Measurements from ENCODE around the gene SAMD4A.

Gene SAMD4A

DNA sequence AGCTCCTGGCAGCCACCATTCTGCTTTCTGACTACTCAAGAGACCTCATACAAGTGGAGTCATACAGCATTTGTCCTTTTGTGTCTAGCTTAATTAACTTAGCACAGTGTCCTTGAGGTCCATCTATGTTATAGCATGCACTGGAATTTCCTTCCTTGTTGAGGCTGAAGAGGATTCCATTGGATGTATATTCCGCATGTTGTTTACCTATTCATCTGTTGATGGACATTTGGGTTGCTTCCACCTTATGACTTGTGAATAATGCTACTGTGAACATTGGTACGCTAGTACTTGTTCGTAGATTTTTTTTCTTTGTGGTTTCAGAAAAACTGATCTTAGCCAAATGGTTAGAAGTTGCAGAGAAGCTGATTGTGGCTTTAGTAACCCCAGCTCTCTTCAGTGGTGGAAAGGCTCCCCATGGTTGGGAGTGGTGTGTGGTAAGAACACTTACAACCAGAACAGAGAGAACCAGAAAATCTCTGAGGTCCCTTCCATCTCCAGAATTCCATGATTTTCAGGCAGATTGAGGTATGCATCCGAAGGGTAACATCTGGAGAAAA, 118.4 kb downstream of the SAMD4A start:
- DNase-seq (ENCODE audit: low spot score), result no peak

DNA sequence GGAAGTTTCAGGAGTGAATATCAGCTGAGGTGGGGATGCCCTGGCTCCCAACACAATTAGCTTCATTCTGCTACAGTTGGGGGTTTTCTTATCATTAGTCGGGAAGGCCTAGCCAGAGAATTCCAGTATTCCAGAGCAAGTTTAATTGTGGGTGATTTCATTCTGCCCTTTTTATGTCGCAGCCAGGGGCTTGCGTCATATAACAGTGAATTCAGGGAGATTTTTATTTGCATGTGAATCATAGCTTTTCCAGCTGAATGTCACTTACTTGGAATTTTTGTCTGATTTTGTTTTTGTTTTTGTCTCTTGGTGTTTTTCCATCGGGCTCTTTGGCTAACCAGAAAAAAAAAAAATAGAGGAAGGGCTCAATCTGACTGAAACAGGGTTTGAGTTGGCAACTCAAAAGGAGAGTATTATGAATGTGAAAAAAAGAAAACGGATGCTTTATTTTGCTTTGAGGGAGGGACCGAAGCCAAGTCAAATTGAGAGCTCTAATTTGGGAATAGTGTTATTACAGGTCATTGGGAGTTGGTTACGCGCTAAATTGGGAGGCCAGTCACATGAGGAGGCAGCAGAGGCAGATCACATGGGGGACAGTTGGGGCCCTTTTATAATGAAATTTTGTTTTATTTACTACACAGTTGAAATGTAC, 119.4 kb downstream of the SAMD4A start:
- DNase-seq (ENCODE audit: low spot score), result peak; percentile 54

DNA sequence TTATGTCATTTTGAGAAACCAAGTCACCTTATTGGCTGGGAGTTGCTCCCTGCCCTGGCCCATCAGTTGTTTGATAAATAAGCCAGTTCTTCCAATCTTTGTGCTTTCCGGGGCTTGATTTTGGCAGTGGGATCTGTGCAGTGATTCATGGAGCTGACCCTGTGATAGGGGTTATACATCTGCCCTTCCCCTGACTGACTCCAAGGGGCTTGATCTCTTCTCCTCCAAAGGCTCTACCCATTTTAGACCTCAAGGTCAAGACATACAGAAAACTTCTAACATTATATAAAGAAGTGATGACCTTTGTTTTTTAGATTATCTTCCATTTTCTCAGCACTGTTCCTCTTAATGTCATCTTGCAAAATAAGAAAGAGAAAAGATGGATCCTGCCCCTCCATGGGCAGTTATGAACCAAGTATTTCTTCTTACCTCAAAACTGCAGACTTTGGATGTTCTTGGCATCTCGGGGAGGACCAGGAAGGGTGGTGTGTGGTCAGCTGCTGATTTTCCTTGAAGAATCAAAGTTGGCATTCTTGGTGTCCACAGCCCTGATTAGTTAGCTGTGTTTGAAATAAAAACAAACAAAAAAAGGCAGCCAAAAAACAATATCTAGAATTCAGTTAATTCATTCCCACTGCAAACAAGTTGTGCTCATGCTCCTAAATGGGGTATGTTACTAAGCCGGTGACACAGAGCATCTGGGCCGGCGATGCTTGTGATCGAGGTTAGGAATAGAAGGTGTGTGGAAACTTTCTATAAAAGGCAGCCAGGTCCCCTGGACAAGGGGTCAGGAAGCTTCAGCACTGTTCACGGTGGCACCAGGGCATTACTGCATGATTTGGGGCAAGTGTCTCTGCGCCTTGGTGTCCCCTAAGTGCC, 120.2 kb downstream of the SAMD4A start:
- no peak for DNase-seq (ENCODE audit: low spot score)

GRCh38 chr14:54687750-54688119, 120.8 kb downstream of the SAMD4A start:
- no peak for DNase-seq (ENCODE audit: low spot score)

DNA sequence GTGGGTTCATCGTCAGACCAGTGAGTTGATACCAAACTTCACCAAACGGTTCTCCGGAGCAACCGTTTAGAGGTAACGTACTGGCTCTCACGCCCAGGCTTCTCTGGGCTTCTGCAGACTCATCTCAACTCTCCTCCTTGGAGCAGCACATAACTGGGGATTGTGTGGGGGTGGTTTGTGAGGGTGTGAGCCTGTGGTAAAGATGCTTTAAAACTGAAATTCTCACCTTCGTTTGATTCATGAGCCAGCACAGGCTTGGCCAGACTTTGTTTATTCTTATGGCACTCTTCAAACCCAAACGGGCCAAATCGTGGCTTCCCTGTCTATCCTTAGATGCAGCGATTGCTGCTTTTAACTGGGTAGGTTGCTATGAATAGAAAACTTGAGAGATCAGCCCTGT, 121.3 kb downstream of the SAMD4A start:
- no peak for DNase-seq (ENCODE audit: low spot score)

GRCh38 chr14:54689928-54690327, 123.0 kb downstream of the SAMD4A start:
- no peak for DNase-seq (ENCODE audit: low spot score)

- DNase-seq (ENCODE audit: low spot score), result no peak
Observed at GRCh38 chr14:54690887-54691286, 124.0 kb downstream of the SAMD4A start.

- DNase-seq (ENCODE audit: low spot score), result peak; percentile 54
Observed at GRCh38 chr14:54691525-54692283, 124.8 kb downstream of the SAMD4A start.

- DNase-seq (ENCODE audit: low spot score), result no peak
Observed at GRCh38 chr14:54692284-54692772, 125.4 kb downstream of the SAMD4A start.

DNA sequence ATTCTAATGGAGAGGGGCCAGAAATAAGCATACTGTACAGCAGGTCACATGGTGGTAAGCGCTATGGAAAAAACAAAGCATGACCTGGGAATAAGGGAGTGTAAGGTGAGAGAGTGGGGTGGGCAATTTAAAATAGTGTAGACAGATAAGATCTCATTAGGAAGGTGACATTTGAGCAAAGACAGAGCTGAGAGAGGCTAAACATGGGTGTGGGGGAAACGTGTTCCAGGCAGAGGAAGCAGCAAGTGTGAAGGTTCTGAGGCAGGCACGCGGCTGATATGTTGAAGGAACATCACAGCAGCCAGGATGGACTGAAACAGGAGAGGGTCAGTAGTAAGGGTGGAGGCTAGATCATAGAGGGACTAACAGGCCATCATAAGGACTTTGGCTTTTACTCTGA, 126.8 kb downstream of the SAMD4A start:
- no peak for DNase-seq (ENCODE audit: low spot score)

GRCh38 chr14:54695196-54695595, 128.3 kb downstream of the SAMD4A start:
- no peak for DNase-seq (ENCODE audit: low spot score)

DNA sequence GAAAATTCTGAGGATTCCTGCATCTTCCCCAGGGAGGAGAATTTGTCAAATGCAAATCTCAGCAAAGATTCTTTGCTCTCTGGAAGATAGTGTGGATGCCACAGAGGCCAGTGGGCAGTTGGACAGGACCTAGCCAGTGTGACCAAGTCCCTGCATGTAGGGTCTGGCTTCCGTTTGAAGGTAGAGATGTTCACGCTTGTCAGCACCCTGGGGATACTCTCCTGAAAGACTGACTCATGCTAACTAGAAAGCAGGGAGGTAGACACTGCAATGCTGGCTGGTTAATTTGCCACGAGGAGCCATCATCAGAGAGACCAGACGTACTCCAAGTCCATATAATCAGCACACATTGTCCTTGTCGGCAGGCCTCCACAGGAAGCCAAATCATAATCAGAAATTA, 130.1 kb downstream of the SAMD4A start:
- no peak for DNase-seq (ENCODE audit: low spot score)

DNA sequence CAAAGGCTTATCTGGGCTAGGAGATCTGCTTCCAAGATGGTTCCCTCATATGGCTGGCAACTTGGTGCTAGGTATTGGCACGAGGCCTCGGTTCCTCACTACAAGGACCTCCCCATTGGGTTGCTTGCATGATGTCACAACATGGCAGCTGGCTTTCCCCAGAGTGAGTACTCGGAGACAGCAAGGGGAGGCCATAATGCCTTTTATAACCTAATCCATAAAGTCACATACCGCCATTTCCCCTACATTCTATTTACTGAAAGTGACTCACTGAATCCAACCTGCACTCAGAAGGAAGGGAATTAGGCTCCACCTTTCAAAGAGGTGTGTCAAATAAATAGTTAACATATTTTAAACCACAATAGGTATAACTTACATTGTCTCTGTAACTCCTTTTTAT, 130.9 kb downstream of the SAMD4A start:
- DNase-seq (ENCODE audit: low spot score), result no peak

DNA sequence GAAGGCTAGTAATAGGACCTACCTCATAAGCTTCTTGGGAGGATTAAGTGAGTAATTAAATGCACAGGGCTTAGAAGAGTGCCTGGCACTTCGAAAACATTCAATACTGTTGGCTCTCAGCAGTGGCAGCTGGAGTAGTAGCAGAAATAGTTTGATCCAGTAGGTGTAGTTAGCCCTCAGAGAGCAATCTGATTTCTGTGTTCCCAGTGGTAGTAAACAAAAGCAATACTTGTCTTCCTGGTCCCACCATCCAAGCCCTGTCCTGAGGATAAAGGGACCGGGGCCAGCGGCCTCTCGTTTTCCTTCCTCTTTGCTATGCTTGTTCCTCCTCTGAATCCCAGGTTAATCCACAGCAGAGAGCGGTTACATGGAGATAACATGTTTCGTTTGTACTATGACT, 131.6 kb downstream of the SAMD4A start:
- DNase-seq (ENCODE audit: low spot score), result no peak

GRCh38 chr14:54698966-54699530, 132.1 kb downstream of the SAMD4A start:
- DNase-seq (ENCODE audit: low spot score), result no peak

DNA sequence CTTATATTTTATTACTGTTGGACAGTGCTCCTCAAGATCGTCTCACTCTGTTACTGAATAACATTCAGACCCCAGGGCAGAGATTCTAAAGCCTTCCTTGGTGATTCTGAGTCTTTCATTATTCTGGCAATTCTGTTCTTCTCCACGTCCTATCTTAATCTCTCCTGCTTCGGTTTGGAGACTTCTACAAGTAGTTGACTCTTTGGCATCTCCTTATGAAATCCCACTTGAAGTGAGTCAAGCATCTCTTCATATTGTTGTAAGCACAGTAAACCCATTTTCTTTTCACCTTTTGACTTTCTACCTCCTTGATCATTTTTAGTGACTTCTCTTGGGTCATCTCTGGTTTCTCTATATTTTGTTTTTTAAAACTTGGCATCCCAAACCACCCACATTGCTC, 132.8 kb downstream of the SAMD4A start:
- DNase-seq (ENCODE audit: low spot score), result no peak

GRCh38 chr14:54700717-54701116, 133.8 kb downstream of the SAMD4A start:
- DNase-seq (ENCODE audit: low spot score), result no peak

GRCh38 chr14:54702014-54702491, 135.1 kb downstream of the SAMD4A start:
- DNase-seq (ENCODE audit: low spot score), result no peak

- no peak for DNase-seq (ENCODE audit: low spot score)
Observed at GRCh38 chr14:54702492-54702891, 135.6 kb downstream of the SAMD4A start.

GRCh38 chr14:54703082-54703481, 136.2 kb downstream of the SAMD4A start:
- DNase-seq (ENCODE audit: low spot score), result no peak

DNA sequence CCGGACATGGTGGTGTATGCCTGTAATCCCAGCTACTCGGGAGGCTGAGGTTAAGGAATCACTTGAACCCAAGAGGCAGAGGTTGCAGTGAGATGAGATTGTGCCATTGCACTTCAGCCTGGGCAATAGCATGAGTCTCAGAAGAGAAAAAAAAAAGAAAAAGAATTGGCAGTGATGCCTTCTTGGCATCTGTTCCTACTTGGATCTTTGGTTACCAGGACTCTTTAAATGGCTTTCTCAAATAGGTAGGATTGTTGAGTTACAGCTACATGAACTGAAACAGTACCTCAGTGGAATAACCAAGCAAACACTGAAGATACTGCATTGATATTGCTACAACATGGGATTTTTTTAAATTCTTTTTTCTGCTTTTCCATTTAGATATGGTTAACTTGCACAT, 136.8 kb downstream of the SAMD4A start:
- DNase-seq (ENCODE audit: low spot score), result no peak

DNA sequence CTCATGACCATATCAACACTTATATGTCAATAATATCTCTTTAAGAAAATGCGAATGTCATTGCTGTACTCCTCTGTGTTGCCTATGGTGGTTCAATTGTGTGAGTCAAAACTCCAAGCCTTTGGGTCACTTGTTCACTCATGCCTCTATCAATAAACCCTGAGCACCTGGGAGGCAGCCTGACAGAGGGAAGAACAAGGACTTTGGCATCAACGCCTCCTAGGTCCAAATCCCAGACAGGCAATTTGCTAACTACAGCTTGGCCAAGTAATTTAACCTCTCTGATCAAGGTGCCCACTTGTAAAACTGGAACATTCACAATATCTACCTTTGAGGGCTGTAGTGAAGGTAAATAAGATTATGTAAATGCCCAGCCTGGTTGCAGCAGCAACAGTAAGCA, 137.8 kb downstream of the SAMD4A start:
- no peak for DNase-seq (ENCODE audit: low spot score)

Data from hepatic stellate cell (primary cell).